HG03469 (cell line): ENCODE data around the gene PRKG1.
"Not testable (repeated sequence)": the region's sequence is repeated elsewhere in the genome, so short reads cannot be mapped to it uniquely, and the experiment has no call there.

ENCODE experiments used
- ATAC-seq: cut with Tn5 transposase; IDR thresholded peaks from one replicate; pipeline ENCODE4 v1.9.1; 2021; ENCODE audit warnings: mild to moderate bottlenecking, moderate library complexity, moderate number of reproducible peaks; ENCODE audit not compliant: unreplicated experiment

Gene PRKG1

DNA sequence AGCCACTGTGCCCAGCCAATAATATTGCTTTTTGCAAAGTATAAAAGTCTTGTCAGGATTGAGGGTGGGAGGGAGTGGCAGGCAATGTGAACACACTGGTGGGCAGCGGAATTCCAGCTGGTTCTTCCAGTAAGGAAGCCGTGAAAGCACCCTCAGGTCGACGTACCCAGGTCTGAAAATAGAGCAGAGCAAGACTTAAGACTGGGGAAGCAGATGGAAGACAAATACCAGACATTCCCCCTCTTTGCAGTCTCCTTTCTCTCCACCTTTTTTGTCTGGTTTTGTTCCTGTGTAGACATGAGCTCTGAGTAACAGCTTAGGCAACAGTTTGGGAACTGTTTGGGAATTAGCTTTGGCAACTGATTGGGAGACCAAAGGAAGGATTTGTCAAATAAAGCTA lies 642.7 kb downstream of the PRKG1 start:
- no peak for ATAC-seq

- no peak for ATAC-seq
Observed at GRCh38 chr10:51718804-51719291, 644.6 kb downstream of the PRKG1 start.

DNA sequence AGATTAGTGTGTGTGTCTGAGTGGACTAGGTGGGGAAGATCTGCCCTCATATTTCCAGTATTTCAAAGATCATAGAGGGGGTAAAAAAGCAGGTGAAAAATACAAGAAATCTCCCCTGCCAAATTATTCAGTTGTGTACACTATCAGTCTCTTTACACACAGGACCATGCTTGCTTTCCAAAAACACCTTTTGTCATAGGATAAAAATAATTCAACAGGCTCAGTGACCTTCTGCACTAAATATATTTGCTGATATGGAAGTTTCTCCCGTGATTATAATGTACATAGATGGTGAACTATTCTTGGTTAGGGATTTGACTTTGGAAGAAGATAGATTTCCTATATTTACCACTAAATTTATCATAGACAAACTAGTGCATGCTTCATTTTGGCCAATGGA lies 649.8 kb downstream of the PRKG1 start:
- ATAC-seq = no peak

DNA sequence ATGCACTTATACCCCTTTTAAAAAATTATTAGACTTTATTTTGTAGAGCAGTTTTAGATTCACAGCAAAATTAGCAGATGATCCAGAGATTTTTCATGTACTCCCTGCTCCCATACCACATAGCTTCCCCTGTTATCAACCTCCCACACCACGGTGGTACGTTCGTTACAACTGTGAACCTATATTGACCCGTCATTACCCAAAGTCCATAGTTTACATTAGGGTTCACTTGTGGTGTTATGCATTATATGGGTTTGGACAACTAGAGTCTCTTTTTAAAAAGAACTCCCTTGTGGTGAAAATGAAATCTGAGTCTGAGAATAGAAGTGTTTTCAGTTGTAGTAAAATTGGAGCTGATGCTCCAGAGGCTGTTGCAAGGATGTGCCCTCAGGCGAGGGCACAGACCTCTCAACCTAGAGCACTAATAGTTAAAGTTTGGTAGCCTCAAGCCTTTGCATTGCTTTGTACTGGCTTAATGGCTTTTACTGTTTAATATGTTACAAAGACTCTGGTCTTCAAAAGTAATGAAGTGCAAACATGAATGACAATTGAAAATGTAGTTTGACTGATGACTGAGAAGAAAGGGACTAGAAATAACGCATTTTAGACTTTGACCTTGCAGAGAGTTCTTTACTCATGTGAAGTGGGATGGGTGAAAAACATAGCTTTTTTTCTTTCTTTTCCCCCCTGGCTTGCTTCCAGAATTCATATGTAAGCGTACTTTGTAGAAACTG lies 655.7 kb downstream of the PRKG1 start:
- ATAC-seq = no peak

- no peak for ATAC-seq
Observed at GRCh38 chr10:51733057-51733456, 658.8 kb downstream of the PRKG1 start.

DNA sequence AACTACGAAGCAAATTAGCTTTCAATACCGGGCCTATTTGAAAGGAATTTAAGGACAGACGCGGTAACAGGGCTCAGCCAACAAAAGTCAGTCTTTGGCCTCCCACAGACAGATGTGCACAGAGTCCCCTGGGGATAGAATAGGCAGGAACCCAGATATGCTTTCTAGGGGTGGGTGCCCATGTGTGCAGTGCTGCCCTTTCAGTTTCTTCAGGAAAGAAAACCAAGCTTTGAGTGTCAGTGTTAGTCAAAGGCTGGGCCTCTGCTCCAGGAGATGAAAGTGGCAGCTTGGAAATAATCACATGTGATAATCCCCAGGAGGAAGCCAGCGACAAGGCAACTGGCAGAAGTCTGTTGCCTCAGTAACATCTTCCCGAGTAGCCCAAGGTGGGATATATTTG lies 668.9 kb downstream of the PRKG1 start:
- ATAC-seq = peak; percentile 92

- no peak for ATAC-seq
Observed at GRCh38 chr10:51744235-51745000, 670.1 kb downstream of the PRKG1 start.

GRCh38 chr10:51745397-51745796 lies 671.1 kb downstream of the PRKG1 start:
- ATAC-seq = no peak

DNA sequence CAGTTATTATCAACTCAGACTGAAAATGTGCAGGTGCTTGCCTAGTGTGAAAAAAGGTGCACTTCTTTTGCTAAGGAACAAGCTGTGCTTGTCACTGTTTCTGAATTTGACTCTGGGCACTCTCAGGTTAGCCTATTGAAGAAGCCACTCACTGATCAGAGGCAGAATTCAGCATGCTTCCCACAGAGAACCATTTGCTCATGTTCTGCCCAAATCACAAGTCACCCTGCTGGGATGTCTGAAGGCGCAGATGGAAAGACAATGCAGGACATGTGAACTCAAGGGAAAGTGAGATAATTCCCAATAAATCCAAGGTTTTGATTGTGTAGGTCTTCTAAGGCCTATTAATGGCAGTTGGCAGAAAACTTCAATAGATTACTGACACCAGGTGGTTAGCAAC lies 672.9 kb downstream of the PRKG1 start:
- no peak for ATAC-seq

GRCh38 chr10:51748959-51749358 lies 674.7 kb downstream of the PRKG1 start:
- ATAC-seq = no peak

GRCh38 chr10:51758366-51758765 lies 684.1 kb downstream of the PRKG1 start:
- no peak for ATAC-seq

DNA sequence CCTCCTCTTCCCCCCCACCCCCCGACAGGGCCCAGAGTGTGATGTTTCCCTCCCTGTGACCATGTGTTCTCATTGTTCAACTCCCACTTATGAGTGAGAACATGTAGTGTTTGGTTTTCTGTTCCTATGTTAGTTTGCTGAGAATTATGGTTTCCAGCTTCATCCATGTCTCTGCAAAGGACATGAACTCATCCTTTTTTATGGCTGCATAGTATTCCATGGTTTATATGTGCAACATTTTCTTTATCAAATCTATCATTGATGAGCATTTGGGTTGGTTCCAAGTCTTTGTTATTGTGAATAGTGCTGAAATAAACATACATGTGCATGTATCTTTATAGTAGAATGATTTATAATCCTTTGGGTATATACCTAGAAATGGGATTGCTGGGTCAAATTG lies 684.6 kb downstream of the PRKG1 start:
- ATAC-seq = not testable (repeated sequence)

DNA sequence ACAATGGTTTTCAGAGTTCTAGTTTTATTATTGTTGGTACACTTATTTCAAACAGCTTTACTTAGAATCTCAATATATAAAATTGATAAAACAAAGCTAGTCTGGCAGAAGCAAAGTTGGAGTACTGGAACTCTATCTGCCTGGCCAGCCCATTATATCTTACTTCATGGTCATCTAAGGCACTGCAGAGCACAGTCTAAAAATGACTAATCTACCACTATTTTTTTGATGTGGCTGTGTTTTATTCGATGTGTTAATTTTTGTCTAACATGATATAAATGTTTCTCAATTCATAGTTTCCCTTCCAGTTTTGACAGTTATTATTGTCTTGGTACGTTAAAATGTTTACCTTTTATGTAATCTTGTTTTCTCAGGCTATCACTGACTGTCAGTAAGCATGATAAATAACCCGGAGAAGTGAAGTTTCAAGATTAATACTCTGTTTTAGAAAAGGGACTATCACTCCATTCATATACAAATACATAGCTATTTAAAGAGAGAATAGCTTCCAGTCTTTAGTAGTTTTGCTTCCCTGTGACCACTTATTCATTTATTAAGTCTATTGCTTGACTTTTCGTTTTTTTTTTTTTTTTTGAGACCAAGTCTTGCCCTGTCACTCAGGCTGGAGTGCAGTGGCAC lies 685.7 kb downstream of the PRKG1 start:
- peak; percentile 37 for ATAC-seq

DNA sequence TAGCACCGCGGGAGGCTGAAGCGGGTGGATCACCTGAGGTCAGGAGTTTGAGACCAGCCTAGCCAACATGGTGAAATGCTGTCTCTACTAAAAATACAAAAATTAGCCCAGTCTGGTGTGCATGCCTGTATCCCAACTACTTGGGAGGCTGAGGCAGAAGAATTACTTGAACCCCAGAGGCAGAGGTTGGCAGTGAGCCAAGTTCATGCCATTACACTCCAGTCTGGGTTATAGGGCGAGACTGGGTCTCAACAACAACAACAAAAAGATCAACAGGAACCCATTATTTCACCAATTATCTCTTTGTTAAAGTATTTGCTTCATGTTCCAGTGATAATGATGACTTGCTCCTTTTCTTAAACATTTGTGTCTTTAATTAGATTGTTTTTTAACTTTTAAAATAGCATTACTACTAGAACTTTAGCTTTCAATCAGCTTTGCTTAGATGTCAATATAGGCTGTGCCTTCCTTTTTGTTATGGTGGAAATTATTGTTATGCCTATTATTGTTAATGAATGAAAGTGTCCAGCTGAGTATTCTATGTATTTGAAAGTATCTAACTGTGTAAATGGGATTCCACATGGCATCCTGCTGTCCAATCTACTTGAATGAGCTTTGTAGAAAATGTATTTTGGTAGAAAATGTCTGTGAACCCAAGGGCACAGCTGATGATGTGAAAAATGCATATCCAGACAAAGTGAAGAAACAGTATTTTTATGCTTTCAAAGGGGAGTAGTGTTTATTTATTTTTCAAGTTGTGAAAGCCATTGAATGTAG lies 686.8 kb downstream of the PRKG1 start:
- ATAC-seq = no peak

GRCh38 chr10:51763746-51764145 lies 689.5 kb downstream of the PRKG1 start:
- no peak for ATAC-seq

GRCh38 chr10:51765284-51765971 lies 691.1 kb downstream of the PRKG1 start:
- no peak for ATAC-seq

- no peak for ATAC-seq
Observed at GRCh38 chr10:51766423-51767102, 692.3 kb downstream of the PRKG1 start.

DNA sequence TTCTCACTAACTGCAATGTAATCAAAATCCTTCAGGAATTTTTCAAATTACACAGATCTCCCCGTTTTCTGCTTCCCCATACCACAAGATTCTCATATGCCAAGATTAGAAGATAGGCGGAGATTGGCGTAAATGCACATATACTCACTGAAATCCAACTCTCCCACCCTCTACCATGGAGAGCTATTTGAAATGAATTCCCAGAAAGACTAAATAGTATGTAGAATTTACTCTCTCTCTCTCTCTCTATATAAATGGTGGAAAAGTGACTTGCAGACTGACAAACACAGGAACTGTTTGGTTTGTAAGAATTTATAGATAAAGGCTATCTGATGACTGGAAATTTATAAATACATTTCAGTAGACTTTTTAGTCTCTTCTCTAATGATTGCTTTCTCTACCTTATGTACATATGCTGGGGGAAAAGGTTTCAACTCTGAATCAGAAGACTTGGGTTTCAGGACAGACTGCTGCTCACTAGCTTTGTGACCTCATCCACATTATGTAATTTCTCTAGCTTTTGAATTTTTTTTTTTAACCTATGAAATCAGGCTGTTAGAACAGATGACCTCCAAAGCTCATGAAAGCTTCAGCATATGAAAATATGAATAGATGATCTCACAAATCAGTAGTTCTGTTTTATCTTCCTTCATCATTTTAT lies 692.9 kb downstream of the PRKG1 start:
- ATAC-seq = no peak

DNA sequence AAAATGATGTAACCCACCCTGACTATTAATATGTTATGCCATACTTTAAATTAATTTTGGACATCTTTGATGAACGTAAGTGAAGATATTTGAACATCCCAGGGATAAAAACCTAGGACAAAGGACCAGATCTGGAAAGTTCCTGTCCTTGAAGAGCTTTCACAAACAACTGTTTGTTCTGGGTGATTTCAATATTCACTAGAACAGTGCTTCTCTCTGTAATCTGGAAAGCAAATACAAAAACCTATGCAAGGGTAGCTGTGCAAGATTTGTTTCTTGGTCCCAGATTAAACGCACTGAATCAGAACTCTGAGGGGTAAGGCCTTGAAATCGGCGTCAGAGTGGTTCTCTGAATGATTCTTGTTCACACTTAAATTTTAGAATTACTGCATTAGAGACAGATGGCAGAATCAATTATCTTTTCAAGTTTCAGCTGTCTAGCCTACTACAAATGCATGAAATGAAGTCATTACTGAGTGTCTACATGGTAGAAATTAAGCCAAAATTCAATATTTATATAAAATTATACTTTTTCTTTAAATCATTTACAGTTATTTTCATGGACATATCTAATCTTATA lies 694.7 kb downstream of the PRKG1 start:
- no peak for ATAC-seq
